Activated naive CD4-positive, alpha-beta T cell treated with anti-CD3 and anti-CD28 coated beads for 36 hours (primary cell): Measurements from ENCODE around the gene CAPS. TPM values are rescaled to one million over a fixed set of nuclear protein-coding genes. Genes with fewer than 3 reads are reported as not detected.
"Not testable (repeated sequence)": the region's sequence is repeated elsewhere in the genome, so short reads cannot be mapped to it uniquely, and the experiment has no call there.

Experiments
- CTCF ChIA-PET: fragments of 350-600 bp; sonication (Branson Sonifier 250); formaldehyde crosslinking; loops from one replicate; lab custom pipeline; 2021; ENCODE audit warnings: antibody characterized with exemption; lab: Charles Lee
- DNase-seq: peaks from one replicate; pipeline ENCODE4 v3.0.0-alpha.2; 2020
- H3K27ac Mint-ChIP-seq: one replicate; pipeline ENCODE4 v1.8.0; 2021; ENCODE audit warnings: mild to moderate bottlenecking, mixed read lengths
- H3K27me3 Mint-ChIP-seq: one replicate; pipeline ENCODE4 v1.8.0; 2021; ENCODE audit warnings: low read depth, mixed read lengths
- H3K36me3 Mint-ChIP-seq: one replicate; pipeline ENCODE4 v1.8.0; 2021; ENCODE audit warnings: low read depth, mixed read lengths
- H3K4me1 Mint-ChIP-seq: one replicate; pipeline ENCODE4 v1.8.0; 2021; ENCODE audit warnings: low read depth, mixed read lengths
- H3K4me3 Mint-ChIP-seq: one replicate; pipeline ENCODE4 v1.8.0; 2021; ENCODE audit warnings: mild to moderate bottlenecking, moderate library complexity, mixed read lengths
- H3K9me3 Mint-ChIP-seq: one replicate; pipeline ENCODE4 v1.8.0; 2021; ENCODE audit warnings: mixed read lengths
- intact Hi-C: fragments of 100-400 bp; cut with micrococcal nuclease; formaldehyde crosslinking; loops from one replicate; pipeline ENCODE4 v1.15.1; 2023
- total RNA-seq, 2 experiments: library from RNA; stranded (reverse); gene quantifications; one replicate each; pipeline ENCODE4 v1.2.3, GENCODE V29; 2021

The CAPS gene
- total RNA-seq, 2 experiments from 2014 or later: 2.1 to 2.8 TPM

DNA sequence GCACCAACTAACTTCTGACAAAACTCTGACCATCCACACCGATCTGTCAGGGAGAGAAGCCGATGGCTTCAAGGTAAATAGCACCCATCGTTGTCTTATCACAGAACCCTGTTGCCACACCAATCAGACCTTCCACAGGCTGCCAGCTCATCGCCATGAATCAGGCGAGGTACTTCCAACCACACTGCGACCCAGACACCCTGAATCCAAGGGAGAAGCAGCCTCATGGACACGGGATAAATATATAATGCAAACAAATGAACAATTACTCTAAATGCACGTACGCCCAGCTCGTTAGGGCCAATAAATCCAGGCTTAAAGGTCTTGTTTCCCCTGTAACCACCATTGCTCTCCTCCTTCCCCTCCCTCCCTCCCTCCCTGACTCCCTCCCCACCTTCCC is 43.1 kb downstream of the CAPS start:
- Mint-ChIP-seq H3K9me3 (no peaks in the 10 kb centered on the region), H3K27ac (no peak overlapping the region), H3K27me3 (no peaks in the 10 kb centered on the region), H3K36me3 (peaks cover 15% of the 10 kb centered on the region), H3K4me1 (peaks cover 92% of the 10 kb centered on the region), H3K4me3 (no peak overlapping the region)
- CTCF ChIA-PET: interaction anchor here (0.8 to 2.3 kb wide), 3 partner anchors 10 to 11 kb away, joined by 3 to 14 read pairs (median 3); no protein-coding TSS in a partner anchor
- intact Hi-C loops: no loop called here
- DNase-seq: no peak

GRCh38 chr19:5958074-5958850 is 44.2 kb downstream of the CAPS start:
- no peak overlapping the region for H3K27ac Mint-ChIP-seq
- peaks cover 92% of the 10 kb centered on the region for H3K4me1 Mint-ChIP-seq

DNA sequence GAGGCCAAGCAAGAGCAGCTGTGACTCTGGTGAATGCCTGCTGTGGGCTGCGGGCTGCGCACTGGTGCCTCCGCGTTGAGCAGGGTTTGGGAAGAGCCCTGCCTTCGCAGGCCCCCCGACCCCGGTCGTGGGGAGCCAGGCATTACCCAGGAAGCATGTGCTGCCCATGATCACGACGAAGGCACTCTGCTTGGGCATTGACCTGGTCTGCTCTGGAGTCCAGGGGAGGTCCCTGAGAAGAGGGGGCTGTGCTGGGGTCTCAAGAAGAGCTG is 44.7 kb downstream of the CAPS start:
- DNase-seq: no peak
- H3K36me3 Mint-ChIP-seq: peaks cover 10% of the 10 kb centered on the region
- H3K4me3 Mint-ChIP-seq: no peak overlapping the region
- no peaks in the 10 kb centered on the region for H3K27me3 Mint-ChIP-seq
- intact Hi-C loops: no loop called here
- no peaks in the 10 kb centered on the region for H3K9me3 Mint-ChIP-seq
- H3K4me1 Mint-ChIP-seq: peaks cover 92% of the 10 kb centered on the region
- H3K27ac Mint-ChIP-seq: no peak overlapping the region
- CTCF ChIA-PET: no interaction called here

More at GRCh38 chr19:5958074-5958850, 44.2 kb downstream of the CAPS start:
- H3K27me3 Mint-ChIP-seq: no peaks in the 10 kb centered on the region
- CTCF ChIA-PET: interaction anchor here (0.6 to 1.0 kb wide), 3 partner anchors 10 to 1172 kb away, joined by 3 read pairs; no protein-coding TSS in a partner anchor
- DNase-seq: no peak
- H3K9me3 Mint-ChIP-seq: no peaks in the 10 kb centered on the region
- H3K4me3 Mint-ChIP-seq: no peak overlapping the region
- H3K36me3 Mint-ChIP-seq: peaks cover 8% of the 10 kb centered on the region
- intact Hi-C loops: no loop called here

DNA sequence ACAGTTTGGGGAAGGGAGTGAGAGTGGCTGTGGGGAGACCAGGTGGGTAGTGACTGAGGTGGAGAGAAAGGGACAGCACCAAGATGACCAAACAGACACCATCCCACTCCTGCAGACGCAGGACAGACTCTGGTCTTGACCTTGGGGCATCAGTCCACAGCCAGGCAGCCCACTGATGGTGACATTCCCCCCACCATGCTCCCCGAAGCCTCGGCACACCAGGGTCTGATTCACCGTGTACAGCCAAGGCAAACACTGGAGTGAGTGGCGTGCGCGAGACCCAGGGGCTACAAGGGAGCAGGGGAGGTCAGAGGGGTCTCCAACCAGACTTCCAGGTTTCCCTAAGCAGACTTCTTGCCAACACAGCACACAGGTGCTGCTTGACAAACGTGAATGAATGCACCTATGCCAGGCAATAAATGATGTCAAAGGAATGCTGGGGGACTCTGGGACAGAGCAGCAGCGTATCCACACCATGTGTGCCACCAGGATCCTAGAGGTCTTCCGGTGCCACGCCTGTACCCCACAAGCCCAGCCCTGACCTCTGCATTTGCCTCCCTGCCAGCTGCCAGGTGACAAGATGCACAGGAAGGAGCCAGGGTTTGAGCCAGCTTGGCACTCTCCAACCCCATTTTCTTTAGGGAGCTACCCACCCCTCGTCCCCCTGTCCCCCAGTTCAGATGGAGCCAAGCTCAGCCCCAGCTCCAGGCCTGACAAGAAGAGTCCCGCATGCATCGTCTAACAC is 45.4 kb downstream of the CAPS start:
- intact Hi-C loops: no loop called here
- no peak for DNase-seq
- no peak overlapping the region for H3K4me3 Mint-ChIP-seq
- H3K4me1 Mint-ChIP-seq: peaks cover 92% of the 10 kb centered on the region
- CTCF ChIA-PET: interaction anchor here (0.7 kb wide), 1 partner anchor 9 kb away, joined by 6 read pairs; no protein-coding TSS in a partner anchor
- no peak overlapping the region for H3K27ac Mint-ChIP-seq
- no peaks in the 10 kb centered on the region for H3K9me3 Mint-ChIP-seq
- no peaks in the 10 kb centered on the region for H3K27me3 Mint-ChIP-seq
- H3K36me3 Mint-ChIP-seq: peaks cover 12% of the 10 kb centered on the region

DNA sequence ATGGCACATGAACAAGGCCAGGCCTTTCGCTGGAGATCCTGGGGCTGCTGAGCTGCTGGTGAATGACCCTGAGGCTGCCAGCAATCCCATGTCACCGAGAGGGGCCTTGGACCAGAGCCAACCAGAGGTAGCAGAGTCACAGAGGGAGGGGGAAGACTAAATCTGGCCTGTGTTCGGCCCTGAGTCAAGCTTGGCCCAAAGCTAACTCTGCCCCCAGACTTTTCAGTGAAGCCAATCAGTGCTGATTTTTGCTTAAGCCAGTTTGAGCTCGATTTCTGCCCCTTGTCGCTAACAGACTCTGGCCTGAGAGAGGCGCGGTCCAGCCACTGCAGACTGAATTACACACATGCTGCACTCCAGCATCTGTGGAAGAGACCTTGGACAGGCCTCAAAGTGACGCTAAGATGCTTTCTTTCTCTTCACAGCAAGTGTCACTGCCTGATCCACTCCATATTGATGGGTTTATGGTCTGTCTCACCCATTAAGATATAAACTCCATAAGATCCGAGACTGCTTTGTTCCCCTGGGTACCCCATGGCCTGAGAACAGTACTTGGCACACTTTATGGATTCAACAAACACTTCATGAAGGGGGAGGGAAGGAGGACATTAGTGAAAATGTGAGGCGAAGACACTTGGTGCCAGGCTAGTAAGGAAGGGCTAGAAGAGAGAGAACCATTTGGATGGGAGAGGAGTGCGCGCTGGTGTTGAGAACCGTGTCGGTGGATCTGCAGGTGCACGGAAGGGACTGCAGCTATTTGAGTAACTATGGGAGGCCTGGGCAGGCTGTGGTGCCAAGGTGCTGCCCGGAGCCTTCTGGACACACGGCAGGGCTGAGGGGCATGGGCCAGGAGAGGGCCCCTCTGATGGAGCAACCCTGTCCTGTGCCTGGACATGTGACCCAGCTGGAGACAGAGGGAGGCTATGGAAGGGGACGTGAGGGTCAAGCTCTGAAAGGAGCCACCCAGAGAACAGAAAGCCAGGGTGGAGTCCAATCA is 46.2 kb downstream of the CAPS start:
- Mint-ChIP-seq H3K9me3 (no peaks in the 10 kb centered on the region), H3K4me1 (peaks cover 92% of the 10 kb centered on the region), H3K4me3 (no peak overlapping the region), H3K27ac (peak overlapping the region; percentile 47), H3K36me3 (peaks cover 11% of the 10 kb centered on the region), H3K27me3 (no peaks in the 10 kb centered on the region)
- intact Hi-C loops: no loop called here
- no peak for DNase-seq
- CTCF ChIA-PET: interaction anchor here (0.7 kb wide), 1 partner anchor 8 kb away, joined by 6 read pairs; no protein-coding TSS in a partner anchor

- H3K4me1 Mint-ChIP-seq: peaks cover 92% of the 10 kb centered on the region
- intact Hi-C loops, H3K27me3 Mint-ChIP-seq, H3K9me3 Mint-ChIP-seq, DNase-seq, H3K4me3 Mint-ChIP-seq: not testable (repeated sequence)
- peak overlapping the region; percentile 90 for H3K27ac Mint-ChIP-seq
- CTCF ChIA-PET: interaction anchor here (0.7 to 1.5 kb wide), 4 partner anchors 11 to 157 kb away, joined by 3 to 5 read pairs (median 4); partner anchors contain the start of gene NRTN
- H3K36me3 Mint-ChIP-seq: peaks cover 13% of the 10 kb centered on the region
These were observed 47.6 kb downstream of the CAPS start for GRCh38 chr19:5961641-5961968.

DNA sequence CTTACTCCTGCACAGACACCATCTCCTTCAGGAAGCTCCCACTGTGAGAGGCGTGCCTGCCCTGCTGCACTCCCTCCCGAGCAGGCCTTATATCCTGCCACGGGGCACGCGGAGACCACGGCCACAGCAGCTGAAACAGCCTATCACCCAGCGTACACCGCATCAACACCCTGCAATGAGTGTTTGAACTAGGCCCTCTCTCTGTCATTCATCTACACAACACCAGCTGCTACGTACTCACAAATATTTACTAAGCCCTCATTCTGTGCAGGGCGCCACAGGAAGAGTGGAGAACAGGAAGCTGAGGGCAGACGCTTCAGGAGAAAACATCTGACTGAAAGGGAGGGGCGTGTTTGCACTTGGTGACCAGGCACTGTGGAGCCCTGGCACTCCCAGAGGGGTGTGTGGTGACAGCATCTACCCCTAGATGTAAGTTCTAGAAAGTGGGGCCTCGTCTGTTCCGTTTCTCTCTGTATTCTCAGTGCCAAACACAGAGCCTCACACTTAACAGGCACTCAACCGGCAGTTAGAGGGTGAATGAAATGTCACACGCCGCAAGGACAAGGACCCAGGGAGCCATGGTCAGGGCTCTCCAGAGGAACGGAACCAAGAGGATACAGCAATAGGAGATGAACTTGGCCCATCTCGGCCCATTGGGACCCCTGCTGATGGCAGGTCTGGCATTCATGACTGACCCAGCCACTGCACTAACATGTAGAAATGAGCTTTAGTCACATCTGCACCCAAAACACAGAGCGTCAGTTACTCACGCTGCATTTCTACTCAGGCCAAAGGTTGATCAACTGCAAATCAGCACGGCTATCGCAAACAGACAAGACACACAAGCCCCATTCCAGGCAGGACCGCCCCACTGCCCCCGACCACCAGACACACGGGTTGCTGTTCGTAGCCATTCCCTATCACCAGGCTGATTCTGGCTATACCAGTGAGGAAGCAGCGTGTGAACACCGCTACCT is 48.2 kb downstream of the CAPS start:
- no peaks in the 10 kb centered on the region for H3K9me3 Mint-ChIP-seq
- H3K4me3 Mint-ChIP-seq: peak overlapping the region; percentile 19
- peaks cover 14% of the 10 kb centered on the region for H3K36me3 Mint-ChIP-seq
- DNase-seq: peak; percentile 84
- H3K27me3 Mint-ChIP-seq: no peaks in the 10 kb centered on the region
- peak overlapping the region; percentile 90 for H3K27ac Mint-ChIP-seq
- H3K4me1 Mint-ChIP-seq: peaks cover 92% of the 10 kb centered on the region
- intact Hi-C loops: loop anchor here (1.0 to 2.0 kb wide), 2 partner anchors 9 to 13 kb away; no protein-coding TSS in a partner anchor
- CTCF ChIA-PET: interaction anchor here (0.6 to 1.5 kb wide), 5 partner anchors 10 to 158 kb away, joined by 3 to 5 read pairs (median 4); partner anchors contain the start of gene NRTN

- DNase-seq, H3K4me3 Mint-ChIP-seq, CTCF ChIA-PET, H3K27me3 Mint-ChIP-seq, H3K9me3 Mint-ChIP-seq: not testable (repeated sequence)
- Mint-ChIP-seq H3K27ac (peak overlapping the region; percentile 90), H3K36me3 (peaks cover 12% of the 10 kb centered on the region), H3K4me1 (peaks cover 94% of the 10 kb centered on the region)
- intact Hi-C loops: loop anchor here (2.0 kb wide), 1 partner anchor 14 kb away; no protein-coding TSS in a partner anchor
These were observed 49.2 kb downstream of the CAPS start for GRCh38 chr19:5963259-5963658.

DNA sequence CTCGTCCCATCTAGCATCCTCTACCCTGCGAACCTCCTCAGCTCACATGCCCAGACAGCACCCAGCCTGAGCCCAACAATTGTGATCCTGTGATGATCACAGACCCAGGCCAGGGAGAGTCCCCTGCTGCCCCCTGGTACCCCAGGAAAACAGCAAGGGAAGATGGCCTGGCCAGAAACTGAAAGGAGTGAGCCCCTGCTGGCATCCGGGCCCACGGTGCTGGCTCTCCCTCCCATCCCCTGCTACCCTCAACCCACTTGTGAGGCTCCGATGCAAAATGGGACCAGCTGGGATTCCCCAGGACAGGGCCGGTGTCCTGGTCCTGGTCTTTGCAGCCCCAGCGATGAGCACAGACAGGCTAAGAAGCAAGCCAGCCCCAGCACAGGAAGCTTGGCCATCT is 49.8 kb downstream of the CAPS start:
- H3K9me3 Mint-ChIP-seq: no peaks in the 10 kb centered on the region

GRCh38 chr19:5964816-5965565 is 50.9 kb downstream of the CAPS start:
- Mint-ChIP-seq H3K9me3 (no peaks in the 10 kb centered on the region), H3K36me3 (peaks cover 12% of the 10 kb centered on the region), H3K27me3 (no peaks in the 10 kb centered on the region), H3K4me3 (no peak overlapping the region), H3K4me1 (peaks cover 94% of the 10 kb centered on the region), H3K27ac (peak overlapping the region; percentile 15)
- CTCF ChIA-PET: interaction anchor here (1.1 to 3.9 kb wide), 2 partner anchors 14 to 160 kb away, joined by 3 to 48 read pairs; partner anchors contain the start of gene NRTN
- intact Hi-C loops: no loop called here
- DNase-seq: no peak

More for the DNA sequence above, 49.8 kb downstream of the CAPS start:
- no peak for DNase-seq
- peaks cover 97% of the 10 kb centered on the region for H3K4me1 Mint-ChIP-seq
- CTCF ChIA-PET: interaction anchor here (0.8 to 1.1 kb wide), 2 partner anchors 59 to 159 kb away, joined by 3 read pairs; partner anchors contain the start of gene NRTN
- peaks cover 12% of the 10 kb centered on the region for H3K36me3 Mint-ChIP-seq
- no peak overlapping the region for H3K4me3 Mint-ChIP-seq
- peak overlapping the region; percentile 90 for H3K27ac Mint-ChIP-seq
- intact Hi-C loops: loop anchor here (2.0 kb wide), 1 partner anchor 15 kb away; no protein-coding TSS in a partner anchor
- no peaks in the 10 kb centered on the region for H3K27me3 Mint-ChIP-seq
